Measurements from ENCODE around the gene CYP4F8.

Gene CYP4F8

DNA sequence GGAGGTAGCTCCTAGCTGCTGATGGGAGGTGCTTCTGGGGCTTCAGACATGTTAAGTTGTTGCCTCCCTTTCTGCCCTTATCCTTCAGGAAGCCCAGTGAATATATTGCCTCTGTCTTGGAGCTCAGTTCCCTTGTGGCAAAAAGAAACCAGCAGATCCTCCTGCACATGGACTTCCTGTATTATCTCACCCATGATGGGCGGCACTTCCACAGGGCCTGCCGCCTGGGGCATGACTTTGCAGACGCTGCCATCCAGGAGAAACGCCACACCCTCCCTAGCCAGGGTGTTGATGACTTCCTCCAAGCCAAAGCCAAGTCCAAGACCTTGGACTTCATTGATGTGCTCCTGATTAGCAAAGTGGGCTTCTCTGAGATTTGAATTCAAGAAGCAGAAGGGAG is 51.9 kb downstream of the CYP4F8 start:
- Histone ChIP-seq H3K14ac (ENCODE audit: low read length in 2 of 2) (no peak overlapping the region), H3K4me2 (ENCODE audit: low read length, poor library complexity, severe bottlenecking) (no peak overlapping the region), H3K23ac (ENCODE audit: low read length in 2 of 2) (no peak overlapping the region), H3K4me3 (ENCODE audit: insufficient read depth in 1 of 2, low read depth in 1 of 2, low read length in 2 of 2) (no peak overlapping the region), H2BK5ac (ENCODE audit: low read depth, low read length, poor library complexity, severe bottlenecking) (no peak overlapping the region), H3K9me3 (ENCODE audit: control insufficient read depth, low read length) (no peaks in the 10 kb centered on the region), H3K4me1 (ENCODE audit: control insufficient read depth, insufficient read depth, low read depth, low read length) (no peaks in the 10 kb centered on the region), H3K9ac (ENCODE audit: low read length) (no peak overlapping the region), H3K4ac (ENCODE audit: low read depth in 1 of 2, low read length in 2 of 2) (no peak overlapping the region), H3K79me1 (replicated peaks; ENCODE audit: low read length, poor library complexity, severe bottlenecking) (no peaks in the 10 kb centered on the region), H2BK12ac (ENCODE audit: low read length in 2 of 2) (no peak overlapping the region), H2BK120ac (ENCODE audit: low read depth, low read length) (no peak overlapping the region), H3K36me3 (ENCODE audit: control insufficient read depth in 1 of 2, insufficient read depth in 2 of 2, low read depth in 1 of 2, low read length in 2 of 2) (no peaks in the 10 kb centered on the region), H3K27ac (ENCODE audit: low read length, poor library complexity, severe bottlenecking) (no peak overlapping the region), H4K8ac (ENCODE audit: low read length) (no peak overlapping the region), H2AFZ (ENCODE audit: low read depth, low read length) (no peak overlapping the region), H3K27me3 (ENCODE audit: control insufficient read depth in 1 of 2, insufficient read depth in 1 of 2, low read length in 2 of 2) (no peaks in the 10 kb centered on the region), H2BK15ac (ENCODE audit: low read depth, poor library complexity, severe bottlenecking) (no peak overlapping the region), H2AK5ac (ENCODE audit: low read length, severe bottlenecking) (no peak overlapping the region), H3K18ac (ENCODE audit: low read depth in 1 of 2, low read length in 2 of 2) (no peak overlapping the region), H4K91ac (ENCODE audit: low read length) (no peak overlapping the region)
- DNase-seq = no peak
- 58% methylated on average over 4 of the region's 4 CpGs for WGBS

DNA sequence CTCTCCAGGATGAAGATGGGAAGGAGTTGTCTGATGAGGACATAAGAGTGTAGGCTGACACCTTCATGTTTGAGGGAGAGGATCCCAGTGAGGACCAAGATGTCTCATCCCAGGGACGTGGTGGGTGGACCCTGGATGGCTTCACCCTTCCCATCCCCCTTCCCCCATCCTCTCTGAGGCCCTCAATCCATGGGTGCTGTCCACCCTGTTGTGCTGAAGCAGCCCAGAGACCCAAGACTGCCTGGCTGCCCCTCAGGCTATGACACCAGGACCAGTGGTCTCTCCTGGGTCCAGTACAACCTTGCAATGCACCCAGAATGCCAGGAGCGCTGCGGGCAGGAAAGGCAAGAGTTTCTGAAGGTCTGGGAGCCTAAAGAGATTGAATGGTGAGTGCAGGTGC is 54.4 kb downstream of the CYP4F8 start:
- H3K27ac ChIP-seq (ENCODE audit: low read length, poor library complexity, severe bottlenecking) = no peak overlapping the region
- H3K36me3 ChIP-seq (ENCODE audit: control insufficient read depth in 1 of 2, insufficient read depth in 2 of 2, low read depth in 1 of 2, low read length in 2 of 2) = no peaks in the 10 kb centered on the region
- H3K9me3 ChIP-seq (ENCODE audit: control insufficient read depth, low read length) = no peaks in the 10 kb centered on the region
- H3K18ac ChIP-seq (ENCODE audit: low read depth in 1 of 2, low read length in 2 of 2) = no peak overlapping the region
- H2AK5ac ChIP-seq (ENCODE audit: low read length, severe bottlenecking) = no peak overlapping the region
- no peak overlapping the region for H3K23ac ChIP-seq (ENCODE audit: low read length in 2 of 2)
- no peaks in the 10 kb centered on the region for H3K4me1 ChIP-seq (ENCODE audit: control insufficient read depth, insufficient read depth, low read depth, low read length)
- H3K4me3 ChIP-seq (ENCODE audit: insufficient read depth in 1 of 2, low read depth in 1 of 2, low read length in 2 of 2) = no peak overlapping the region
- no peak overlapping the region for H2BK15ac ChIP-seq (ENCODE audit: low read depth, poor library complexity, severe bottlenecking)
- H2AFZ ChIP-seq (ENCODE audit: low read depth, low read length) = no peak overlapping the region
- no peak overlapping the region for H2BK120ac ChIP-seq (ENCODE audit: low read depth, low read length)
- no peak for DNase-seq
- no peak overlapping the region for H3K4ac ChIP-seq (ENCODE audit: low read depth in 1 of 2, low read length in 2 of 2)
- H3K14ac ChIP-seq (ENCODE audit: low read length in 2 of 2) = no peak overlapping the region
- no peaks in the 10 kb centered on the region for H3K79me1 ChIP-seq (replicated peaks; ENCODE audit: low read length, poor library complexity, severe bottlenecking)
- no peak overlapping the region for H4K8ac ChIP-seq (ENCODE audit: low read length)
- no peak overlapping the region for H3K4me2 ChIP-seq (ENCODE audit: low read length, poor library complexity, severe bottlenecking)
- H3K27me3 ChIP-seq (ENCODE audit: control insufficient read depth in 1 of 2, insufficient read depth in 1 of 2, low read length in 2 of 2) = no peaks in the 10 kb centered on the region
- no peak overlapping the region for H2BK5ac ChIP-seq (ENCODE audit: low read depth, low read length, poor library complexity, severe bottlenecking)
- 20% methylated on average over 3 of the region's 3 CpGs for WGBS
- H4K91ac ChIP-seq (ENCODE audit: low read length) = no peak overlapping the region
- no peak overlapping the region for H2BK12ac ChIP-seq (ENCODE audit: low read length in 2 of 2)
- H3K9ac ChIP-seq (ENCODE audit: low read length) = no peak overlapping the region

DNA sequence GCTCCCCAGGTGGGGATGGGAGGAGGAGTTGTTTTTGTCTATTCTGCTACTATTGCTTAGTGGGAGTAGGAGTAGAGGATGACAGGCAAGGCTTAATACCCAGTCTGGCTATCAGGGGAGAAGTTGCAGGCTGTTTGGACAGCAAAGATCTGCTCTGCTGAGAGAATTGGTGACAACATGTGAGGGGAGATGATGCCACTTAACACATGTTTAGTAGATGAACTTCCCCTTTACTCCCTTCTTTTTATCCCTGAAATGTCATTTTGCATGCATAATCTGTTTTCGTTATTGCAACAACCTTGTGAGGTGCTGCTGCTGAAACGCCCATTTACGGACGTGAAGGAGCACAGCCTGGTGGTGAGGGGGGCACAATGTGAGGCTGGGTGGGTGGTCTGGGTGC is 54.9 kb downstream of the CYP4F8 start:
- Histone ChIP-seq H3K9me3 (ENCODE audit: control insufficient read depth, low read length) (no peaks in the 10 kb centered on the region), H3K23ac (ENCODE audit: low read length in 2 of 2) (no peak overlapping the region), H3K4ac (ENCODE audit: low read depth in 1 of 2, low read length in 2 of 2) (no peak overlapping the region), H3K4me3 (ENCODE audit: insufficient read depth in 1 of 2, low read depth in 1 of 2, low read length in 2 of 2) (no peak overlapping the region), H3K14ac (ENCODE audit: low read length in 2 of 2) (no peak overlapping the region), H3K9ac (ENCODE audit: low read length) (no peak overlapping the region), H2AFZ (ENCODE audit: low read depth, low read length) (no peak overlapping the region), H3K79me1 (replicated peaks; ENCODE audit: low read length, poor library complexity, severe bottlenecking) (no peaks in the 10 kb centered on the region), H2BK5ac (ENCODE audit: low read depth, low read length, poor library complexity, severe bottlenecking) (no peak overlapping the region), H3K36me3 (ENCODE audit: control insufficient read depth in 1 of 2, insufficient read depth in 2 of 2, low read depth in 1 of 2, low read length in 2 of 2) (no peaks in the 10 kb centered on the region), H3K4me2 (ENCODE audit: low read length, poor library complexity, severe bottlenecking) (no peak overlapping the region), H3K4me1 (ENCODE audit: control insufficient read depth, insufficient read depth, low read depth, low read length) (no peaks in the 10 kb centered on the region), H4K8ac (ENCODE audit: low read length) (no peak overlapping the region), H2AK5ac (ENCODE audit: low read length, severe bottlenecking) (no peak overlapping the region), H2BK120ac (ENCODE audit: low read depth, low read length) (no peak overlapping the region), H3K27me3 (ENCODE audit: control insufficient read depth in 1 of 2, insufficient read depth in 1 of 2, low read length in 2 of 2) (no peaks in the 10 kb centered on the region), H2BK15ac (ENCODE audit: low read depth, poor library complexity, severe bottlenecking) (no peak overlapping the region), H3K18ac (ENCODE audit: low read depth in 1 of 2, low read length in 2 of 2) (no peak overlapping the region), H2BK12ac (ENCODE audit: low read length in 2 of 2) (no peak overlapping the region), H4K91ac (ENCODE audit: low read length) (no peak overlapping the region), H3K27ac (ENCODE audit: low read length, poor library complexity, severe bottlenecking) (no peak overlapping the region)
- 59% methylated on average over 4 of the region's 4 CpGs for WGBS
- no peak for DNase-seq

DNA sequence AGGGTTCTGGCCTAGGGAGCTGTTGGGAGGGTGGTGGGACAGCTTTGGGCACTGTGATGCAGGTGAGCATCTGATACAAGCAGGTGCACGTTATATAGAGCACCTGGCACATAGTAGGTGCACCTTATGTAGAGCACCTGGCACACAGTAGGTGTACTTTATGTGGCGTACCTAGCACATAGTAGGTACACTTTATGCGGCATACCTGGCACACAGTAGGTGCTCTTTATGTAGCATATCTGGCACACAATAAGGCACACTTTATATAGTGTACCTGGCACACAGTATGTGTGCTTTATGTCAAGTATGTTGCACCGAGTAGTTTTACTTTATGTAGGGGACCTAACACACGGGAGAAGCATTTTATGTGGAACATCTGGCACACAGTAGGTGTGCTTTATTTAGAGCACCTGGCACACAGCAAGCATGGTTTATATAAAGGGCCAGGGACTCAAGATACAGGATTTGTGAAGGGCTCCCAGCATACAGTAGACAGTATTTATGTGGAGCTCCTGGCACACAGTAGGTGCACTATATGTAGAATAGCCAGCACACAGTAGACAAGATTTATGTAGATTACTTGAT is 56.3 kb downstream of the CYP4F8 start:
- DNase-seq = no peak
- H3K27me3 ChIP-seq (ENCODE audit: control insufficient read depth in 1 of 2, insufficient read depth in 1 of 2, low read length in 2 of 2) = no peaks in the 10 kb centered on the region
- WGBS = 66% methylated on average over 5 of the region's 5 CpGs
- H3K14ac ChIP-seq (ENCODE audit: low read length in 2 of 2) = no peak overlapping the region
- H3K4me1 ChIP-seq (ENCODE audit: control insufficient read depth, insufficient read depth, low read depth, low read length) = no peaks in the 10 kb centered on the region
- H3K4me2 ChIP-seq (ENCODE audit: low read length, poor library complexity, severe bottlenecking) = no peak overlapping the region
- H2AFZ ChIP-seq (ENCODE audit: low read depth, low read length) = no peak overlapping the region
- no peak overlapping the region for H2BK15ac ChIP-seq (ENCODE audit: low read depth, poor library complexity, severe bottlenecking)
- H2BK12ac ChIP-seq (ENCODE audit: low read length in 2 of 2) = no peak overlapping the region
- no peak overlapping the region for H3K27ac ChIP-seq (ENCODE audit: low read length, poor library complexity, severe bottlenecking)
- H3K18ac ChIP-seq (ENCODE audit: low read depth in 1 of 2, low read length in 2 of 2) = no peak overlapping the region
- H2AK5ac ChIP-seq (ENCODE audit: low read length, severe bottlenecking) = no peak overlapping the region
- H3K36me3 ChIP-seq (ENCODE audit: control insufficient read depth in 1 of 2, insufficient read depth in 2 of 2, low read depth in 1 of 2, low read length in 2 of 2) = no peaks in the 10 kb centered on the region
- H2BK120ac ChIP-seq (ENCODE audit: low read depth, low read length) = no peak overlapping the region
- H3K79me1 ChIP-seq (replicated peaks; ENCODE audit: low read length, poor library complexity, severe bottlenecking) = no peaks in the 10 kb centered on the region
- no peak overlapping the region for H3K9ac ChIP-seq (ENCODE audit: low read length)
- H4K91ac ChIP-seq (ENCODE audit: low read length) = no peak overlapping the region
- no peak overlapping the region for H2BK5ac ChIP-seq (ENCODE audit: low read depth, low read length, poor library complexity, severe bottlenecking)
- H4K8ac ChIP-seq (ENCODE audit: low read length) = no peak overlapping the region
- no peak overlapping the region for H3K4ac ChIP-seq (ENCODE audit: low read depth in 1 of 2, low read length in 2 of 2)
- H3K23ac ChIP-seq (ENCODE audit: low read length in 2 of 2) = no peak overlapping the region
- no peaks in the 10 kb centered on the region for H3K9me3 ChIP-seq (ENCODE audit: control insufficient read depth, low read length)
- no peak overlapping the region for H3K4me3 ChIP-seq (ENCODE audit: insufficient read depth in 1 of 2, low read depth in 1 of 2, low read length in 2 of 2)

Data from mesenchymal stem cell (in vitro differentiated cells and primary cell).